Mucosa of descending colon (tissue), 3 donors: Measurements from ENCODE around the gene EFCAB5. TPM values are rescaled to one million over a fixed set of nuclear protein-coding genes. Genes with fewer than 3 reads are reported as not detected.

Experiments used
- ATAC-seq: fragments of 200-7000 bp; cut with Tn5 transposase; one replicate; pipeline ENCODE4 v1.9.1; 2020; ENCODE audit warnings: mild to moderate bottlenecking, moderate library complexity
- DNase-seq, 3 donors: peaks; one replicate each; pipeline ENCODE4 v3.0.0-alpha.2; 2020
- H3K36me3 ChIP-seq: fragments of 200-600 bp; one replicate; pipeline ENCODE4 v1.8.0; 2021; ENCODE audit warnings: low read depth, mild to moderate bottlenecking
- H3K4me1 ChIP-seq: fragments of 200-600 bp; one replicate; pipeline ENCODE4 v1.8.0; 2021; ENCODE audit warnings: low read depth, mild to moderate bottlenecking
- H3K4me3 ChIP-seq: fragments of 200-600 bp; one replicate; pipeline ENCODE4 v1.8.0; 2021; ENCODE audit warnings: mild to moderate bottlenecking
- H3K9me3 ChIP-seq: fragments of 200-600 bp; one replicate; pipeline ENCODE4 v1.8.0; 2021; ENCODE audit warnings: mild to moderate bottlenecking
- CTCF ChIP-seq: fragments of 200-600 bp; IDR thresholded peaks from one replicate; pipeline ENCODE4 v1.8.0; 2022; ENCODE audit warnings: antibody characterized with exemption, mild to moderate bottlenecking
- intact Hi-C, 2 donors: fragments of 100-400 bp; cut with DNase I in 1 of 2; cut with micrococcal nuclease in 1 of 2; formaldehyde crosslinking; loops; one replicate each; pipeline versions ENCODE4 v1.11.0 to v1.11.1; 2022; cut with DNase I, micrococcal nuclease
- total RNA-seq, 3 donors: library from RNA; stranded (reverse); fragmentation: NEBNext Ultra II Directional in 2 of 3; extraction: Animal tissue kit (Norgen Biotek cat#: 25700) in 2 of 3; gene quantifications; one replicate each; pipeline versions ENCODE4 v1.2.1 to v1.2.4, GENCODE V29; 2021 to 2023
- donor health status: DM: no; HTN: no; CAD: no; lungs with moderate emphysema.
- donor health status: DM: no; HTN: no; CAD: no.
- donor health status: DM: no; HTN: yes; CAD: no.

The EFCAB5 gene
- total RNA-seq, 3 donors from 2014 or later: 1.0 to 4.1 (median 2.4) TPM

- H3K4me3 ChIP-seq: no peak overlapping the region
- no peak for ATAC-seq
These were observed 38.8 kb downstream of the EFCAB5 start for GRCh38 chr17:29980261-29980660.

GRCh38 chr17:29982991-29983653 lies 41.7 kb downstream of the EFCAB5 start:
- H3K9me3 ChIP-seq: no peaks in the 10 kb centered on the region
- intact Hi-C loops: no loop called here
- no peaks in the 10 kb centered on the region for H3K4me1 ChIP-seq
- H3K36me3 ChIP-seq: no peaks in the 10 kb centered on the region
- no peak for TF ChIP-seq CTCF
- ATAC-seq (no peak), DNase-seq (no peak)
- no peak overlapping the region for H3K4me3 ChIP-seq

More at GRCh38 chr17:29980261-29980660, 38.8 kb downstream of the EFCAB5 start:
- no peak for DNase-seq
- intact Hi-C loops: no loop called here
- Histone ChIP-seq H3K4me1 (no peaks in the 10 kb centered on the region), H3K9me3 (no peaks in the 10 kb centered on the region), H3K36me3 (no peaks in the 10 kb centered on the region)
- no peak for TF ChIP-seq CTCF

- H3K36me3 ChIP-seq: no peaks in the 10 kb centered on the region
- no peak overlapping the region for H3K4me3 ChIP-seq
- H3K9me3 ChIP-seq: peaks cover 2% of the 10 kb centered on the region
- no peak for TF ChIP-seq CTCF
- intact Hi-C loops: no loop called here
- no peak for DNase-seq
- ATAC-seq: no peak
- no peaks in the 10 kb centered on the region for H3K4me1 ChIP-seq
These were observed 55.0 kb downstream of the EFCAB5 start for GRCh38 chr17:29996458-29996857.

GRCh38 chr17:30000001-30000754 lies 58.7 kb downstream of the EFCAB5 start:
- Histone ChIP-seq H3K4me3 (no peak overlapping the region), H3K9me3 (no peaks in the 10 kb centered on the region), H3K4me1 (no peaks in the 10 kb centered on the region), H3K36me3 (no peaks in the 10 kb centered on the region)
- intact Hi-C loops: no loop called here
- ATAC-seq (no peak), DNase-seq (no peak)
- no peak for TF ChIP-seq CTCF

- intact Hi-C loops: no loop called here
These were observed 59.4 kb downstream of the EFCAB5 start for GRCh38 chr17:30000755-30001257.

More at GRCh38 chr17:30000755-30001257, 59.4 kb downstream of the EFCAB5 start:
- Histone ChIP-seq H3K4me1 (no peaks in the 10 kb centered on the region), H3K9me3 (no peaks in the 10 kb centered on the region), H3K36me3 (no peaks in the 10 kb centered on the region), H3K4me3 (no peak overlapping the region)
- ATAC-seq (no peak), DNase-seq (no peak)
- no peak for TF ChIP-seq CTCF
